Chondrocyte (in vitro differentiated cells): ENCODE measurements around the gene VPS39. TPM values are rescaled to one million over a fixed set of nuclear protein-coding genes. Genes with fewer than 3 reads are reported as not detected.

Source experiments
- DNase-seq: peaks from one replicate; pipeline ENCODE4 v3.0.0; 2021; ENCODE audit warnings: mixed read lengths, low spot score
- H3K27ac Mint-ChIP-seq: one replicate; pipeline ENCODE4 v1.8.0; 2021; ENCODE audit warnings: mild to moderate bottlenecking, moderate library complexity, mixed read lengths; ENCODE audit not compliant: unreplicated experiment
- H3K27me3 Mint-ChIP-seq: 2 replicates; pipeline ENCODE4 v1.8.0; 2021; ENCODE audit warnings: low read depth, mixed read lengths
- H3K36me3 Mint-ChIP-seq: 2 replicates; pipeline ENCODE4 v1.8.0; 2021; ENCODE audit warnings: low read depth, mixed read lengths
- H3K4me1 Mint-ChIP-seq: 2 replicates; pipeline ENCODE4 v1.8.0; 2021; ENCODE audit warnings: low read depth, mild to moderate bottlenecking, mixed read lengths
- H3K4me3 Mint-ChIP-seq: one replicate; pipeline ENCODE4 v1.8.0; 2021; ENCODE audit warnings: mild to moderate bottlenecking, moderate library complexity, mixed read lengths; ENCODE audit not compliant: unreplicated experiment
- H3K9me3 Mint-ChIP-seq: 2 replicates; pipeline ENCODE4 v1.8.0; 2021; ENCODE audit warnings: low read depth, mixed read lengths
- CTCF ChIP-seq: fragments of 200-600 bp; sonication (generic); IDR thresholded peaks from 2 replicates; pipeline ENCODE4 v1.5.0; 2021; ENCODE audit warnings: antibody characterized with exemption, mild to moderate bottlenecking, moderate library complexity
- microRNA-seq: library from miRNA; unstranded; fragments of <30 nt; microRNA quantifications from one replicate; pipeline ENCODE4 v1.2.0, GENCODE V29; 2020; ENCODE audit warnings: borderline number of aligned reads
- total RNA-seq: library from RNA; stranded (reverse); gene quantifications from 3 replicates; pipeline ENCODE4 v1.2.1, GENCODE V29; 2021

The VPS39 gene
- total RNA-seq, 1 donor from 2014 or later, result 53.5 TPM

GRCh38 chr15:42108806-42109205 is 99.3 kb downstream of the VPS39 start:
- Mint-ChIP-seq H3K36me3 (peaks cover 5% of the 10 kb centered on the region), H3K9me3 (peaks cover 21% of the 10 kb centered on the region), H3K27ac (no peak overlapping the region), H3K4me3 (no peak overlapping the region), H3K4me1 (no peaks in the 10 kb centered on the region), H3K27me3 (peaks cover 25% of the 10 kb centered on the region)
- DNase-seq, result no peak
- no peak for TF ChIP-seq CTCF

Small RNA genes lying within 50 kb of the gene (microRNA-seq; reads per million reads assigned to microRNA genes)
- 39.9 reads per million, percentile 48 among the genes with 10 or more reads in this experiment for gene MIR627

Other genes starting within 250 kb of the VPS39 start
- 23.2 to 23.9 TPM (median 23.8 TPM) in 3 replicates for gene EHD4, start 235.7 kb downstream of the VPS39 start, total RNA-seq
- not detected in 3 replicates for gene PLA2G4E, start 187.3 kb downstream of the VPS39 start, total RNA-seq
- gene PLA2G4D, start 113.7 kb downstream of the VPS39 start, total RNA-seq, result not detected in 3 replicates
- not detected in 3 replicates for gene PLA2G4F, start 51.7 kb downstream of the VPS39 start, total RNA-seq
- gene GANC, start 64.9 kb upstream of the VPS39 start, total RNA-seq, result 19.3 to 30.2 TPM (median 20.7 TPM) in 3 replicates
- gene TMEM87A, start 65.1 kb upstream of the VPS39 start, total RNA-seq, result 47.8 to 49.5 TPM (median 48.4 TPM) in 3 replicates
- 2.8 to 3.3 TPM (median 3.2 TPM) in 3 replicates for gene CAPN3, start 151.2 kb upstream of the VPS39 start, total RNA-seq